HG02970 (cell line): ENCODE measurements around the gene ICAM1.
"Not testable (repeated sequence)": the region's sequence is repeated elsewhere in the genome, so short reads cannot be mapped to it uniquely, and the experiment has no call there.

ENCODE experiments used
- ATAC-seq: cut with Tn5 transposase; IDR thresholded peaks from one replicate; pipeline ENCODE4 v1.9.1; 2021; ENCODE audit warnings: mild to moderate bottlenecking, moderate library complexity, moderate number of reproducible peaks; ENCODE audit not compliant: unreplicated experiment, low FRiP score

The ICAM1 gene

GRCh38 chr19:10241826-10242449, 29.0 kb upstream of the ICAM1 start:
- not testable (repeated sequence) for ATAC-seq

DNA sequence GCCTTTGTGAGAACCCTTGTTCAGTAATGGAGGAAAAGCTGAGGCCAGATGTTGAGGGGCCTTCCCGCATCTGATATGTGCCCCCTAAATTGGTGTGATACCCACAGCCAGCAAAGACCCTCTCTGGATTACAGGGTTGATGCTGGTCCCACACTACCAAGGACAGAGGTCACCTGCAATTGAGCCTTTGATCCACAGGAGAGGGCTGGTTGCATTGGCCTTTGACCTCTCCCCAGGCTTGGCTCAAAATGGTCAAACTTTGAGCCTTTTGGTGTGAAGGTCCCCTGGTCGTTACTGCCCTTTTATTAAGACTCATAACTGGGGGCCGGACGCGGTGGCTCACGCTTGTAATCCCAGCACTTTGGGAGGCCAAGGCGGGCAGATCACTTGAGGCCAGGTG, 27.3 kb upstream of the ICAM1 start:
- ATAC-seq, result no peak

DNA sequence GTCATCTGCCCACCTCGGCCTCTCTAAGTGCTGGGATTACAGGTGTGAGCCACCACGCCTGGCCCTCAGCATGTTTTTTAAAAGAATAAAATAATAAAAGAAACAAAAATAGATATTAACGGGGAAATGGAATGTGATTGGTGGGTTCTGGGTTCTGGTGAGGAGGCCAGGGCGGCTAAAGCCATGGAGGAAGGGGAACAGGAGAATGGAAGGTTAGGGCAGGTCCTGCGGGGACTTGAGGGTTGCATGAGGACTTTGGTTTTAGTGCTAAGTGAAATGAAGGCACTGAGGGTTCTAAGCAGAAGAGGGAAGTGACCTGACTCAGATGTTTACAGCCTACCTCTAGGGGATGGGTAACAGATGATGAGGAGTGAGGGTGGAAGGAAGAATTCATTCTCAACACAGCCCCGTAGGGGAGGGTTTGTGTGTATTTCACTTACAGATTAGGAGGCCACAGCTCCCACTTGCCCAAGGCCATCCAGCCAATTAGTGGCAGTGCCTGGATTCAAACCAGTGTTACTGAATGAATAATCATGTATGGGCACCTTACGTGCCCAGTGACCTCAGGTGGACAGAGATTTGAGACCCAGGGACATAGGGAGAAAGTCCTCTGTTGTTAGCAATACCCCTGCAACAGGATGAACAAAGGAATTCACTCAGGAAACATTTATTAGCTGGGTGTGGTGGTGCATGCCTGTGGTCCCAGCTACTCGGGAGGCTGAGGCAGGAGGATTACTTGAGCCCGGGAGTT, 25.6 kb upstream of the ICAM1 start:
- ATAC-seq, result no peak

GRCh38 chr19:10246511-10246910, 24.4 kb upstream of the ICAM1 start:
- no peak for ATAC-seq

- ATAC-seq, result peak; percentile 86
Observed at GRCh38 chr19:10251792-10252694, 18.9 kb upstream of the ICAM1 start, which contains the start of gene MRPL4. TSS of gene MRPL4 (plus strand) at chr19:10252214. CDS start at chr19:10252254, 40 bp downstream.

DNA sequence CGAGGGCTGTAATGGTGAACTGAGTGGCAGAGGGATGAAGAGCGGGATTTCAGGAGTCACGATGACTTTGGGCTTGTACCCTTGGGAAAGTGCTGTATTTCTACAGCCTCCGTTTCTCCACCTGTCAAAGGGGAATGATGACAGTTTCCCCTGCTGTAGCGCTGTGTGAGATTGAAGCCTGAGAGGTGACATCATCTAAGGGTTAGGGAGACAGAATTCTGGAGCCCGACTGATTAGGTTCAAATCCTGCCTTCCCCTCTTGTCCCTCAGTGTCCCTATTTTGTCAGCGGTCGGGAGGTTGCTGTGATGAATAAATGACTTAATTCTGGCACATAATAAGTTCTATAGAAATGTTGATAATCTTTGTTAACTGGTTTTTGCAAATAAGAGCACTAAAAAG, 18.2 kb upstream of the ICAM1 start:
- no peak for ATAC-seq

GRCh38 chr19:10254244-10254643, 16.7 kb upstream of the ICAM1 start:
- no peak for ATAC-seq

DNA sequence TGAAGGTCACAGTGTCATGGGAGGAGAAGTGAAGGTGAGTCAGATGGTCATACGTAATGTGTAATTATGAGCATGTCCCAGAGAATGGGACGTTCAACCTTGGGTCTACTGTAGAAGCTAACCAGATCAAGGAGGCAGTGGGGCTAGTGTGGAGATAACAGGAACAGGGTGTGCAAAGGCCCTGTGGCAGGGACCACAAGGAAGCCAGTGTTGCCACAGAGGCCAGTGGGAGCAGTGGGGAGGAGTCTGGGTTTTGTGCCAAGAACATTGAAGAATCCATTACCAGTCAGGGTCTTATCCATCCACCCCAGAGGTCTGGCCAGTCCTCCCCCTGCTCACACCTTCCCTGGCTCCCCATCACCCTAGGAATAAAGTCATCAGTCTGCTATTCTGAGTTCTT, 15.6 kb upstream of the ICAM1 start:
- no peak for ATAC-seq

- no peak for ATAC-seq
Observed at GRCh38 chr19:10256551-10256950, 14.4 kb upstream of the ICAM1 start.

DNA sequence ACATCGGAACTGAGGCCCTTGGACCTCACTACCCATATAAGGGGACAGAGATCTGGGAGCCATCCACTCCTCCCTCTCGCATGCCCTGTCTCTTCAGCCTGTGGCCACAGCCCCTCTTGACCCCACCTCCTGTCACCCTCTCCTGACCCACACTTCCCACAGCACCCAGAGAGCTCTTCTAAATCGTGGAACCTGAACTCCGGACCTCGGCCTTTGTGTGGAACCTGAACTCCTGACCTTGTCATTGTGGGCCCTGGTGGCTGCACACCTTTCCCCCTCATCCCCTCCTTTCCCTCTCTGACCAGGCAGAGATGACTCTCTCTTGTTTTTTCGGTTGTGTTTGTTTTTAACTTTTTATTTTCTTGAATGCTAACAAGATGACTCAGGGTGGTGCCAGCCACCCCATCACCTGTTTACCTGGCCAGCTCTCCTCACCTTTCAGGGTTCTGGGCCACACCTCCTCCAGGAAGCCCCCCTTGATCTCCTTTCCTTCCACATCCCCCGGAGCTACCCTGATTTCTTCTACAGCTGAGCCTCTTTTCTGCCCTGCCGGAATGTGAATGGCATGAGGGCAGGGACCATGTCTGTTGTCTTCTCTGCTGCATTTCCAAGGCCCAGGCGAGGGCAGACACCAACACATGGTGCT, 13.8 kb upstream of the ICAM1 start:
- no peak for ATAC-seq

- ATAC-seq, result no peak
Observed at GRCh38 chr19:10258080-10258710, 12.7 kb upstream of the ICAM1 start.

GRCh38 chr19:10259162-10259905, 11.6 kb upstream of the ICAM1 start:
- no peak for ATAC-seq

GRCh38 chr19:10260141-10260584, 10.8 kb upstream of the ICAM1 start:
- no peak for ATAC-seq

DNA sequence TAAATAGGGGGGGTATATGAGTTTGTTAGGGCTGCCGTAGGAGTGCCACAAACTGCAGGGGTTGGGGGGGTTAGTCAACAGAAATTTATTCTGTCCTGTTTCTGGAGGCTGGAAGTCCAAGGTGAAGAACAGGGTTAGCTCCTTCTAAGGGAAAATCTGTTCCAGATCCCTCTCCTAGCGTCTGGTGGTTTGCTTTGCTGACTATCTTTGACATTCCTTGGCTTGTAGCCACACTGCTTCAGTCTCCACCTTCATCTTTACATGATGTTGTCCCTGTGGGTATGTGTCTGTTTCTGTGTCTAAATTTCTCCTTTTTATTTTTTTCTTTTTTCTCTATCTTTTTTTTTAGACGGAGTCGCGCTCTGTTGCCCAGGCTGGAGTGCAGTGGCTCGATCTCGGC, 8.1 kb upstream of the ICAM1 start:
- ATAC-seq, result no peak

DNA sequence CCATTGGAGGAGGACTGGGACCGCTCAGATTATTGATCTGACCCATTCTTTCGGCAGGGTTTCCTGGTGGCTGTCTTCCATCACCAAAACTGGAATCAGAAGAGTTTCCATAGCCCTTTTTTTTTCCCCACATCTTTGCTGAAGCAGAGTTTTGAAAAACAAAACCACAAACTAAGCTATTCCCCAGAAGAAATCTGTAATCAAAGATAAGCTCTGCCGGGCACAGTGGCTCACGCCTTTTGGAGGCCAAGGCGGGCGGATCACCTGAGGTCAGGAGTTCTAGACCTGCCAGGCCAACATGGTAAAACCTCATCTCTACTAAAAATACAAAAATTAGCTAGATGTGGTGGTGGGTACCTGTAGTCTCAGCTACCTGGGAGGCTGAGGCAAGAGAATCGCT, 4.2 kb upstream of the ICAM1 start:
- no peak for ATAC-seq

DNA sequence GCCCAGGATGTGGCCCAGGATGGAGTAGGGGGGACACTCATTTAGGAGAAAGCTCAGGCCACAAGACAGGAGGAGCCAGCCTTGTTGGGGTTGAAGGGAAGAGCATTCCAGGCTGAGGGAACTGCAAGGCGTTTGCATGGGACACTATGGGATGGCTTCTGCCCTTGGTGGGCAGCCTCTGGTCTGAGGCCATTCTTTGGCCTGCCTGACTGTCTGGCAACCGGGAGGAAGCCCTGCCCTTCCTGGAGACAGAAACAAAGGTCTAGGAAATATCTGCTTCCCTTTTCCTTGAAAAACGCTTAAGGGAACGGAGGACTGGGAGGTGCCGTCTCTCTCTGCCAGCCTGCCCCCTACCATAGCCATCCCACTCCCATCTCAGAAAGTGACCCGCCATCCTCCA, 2.8 kb upstream of the ICAM1 start:
- ATAC-seq, result no peak

DNA sequence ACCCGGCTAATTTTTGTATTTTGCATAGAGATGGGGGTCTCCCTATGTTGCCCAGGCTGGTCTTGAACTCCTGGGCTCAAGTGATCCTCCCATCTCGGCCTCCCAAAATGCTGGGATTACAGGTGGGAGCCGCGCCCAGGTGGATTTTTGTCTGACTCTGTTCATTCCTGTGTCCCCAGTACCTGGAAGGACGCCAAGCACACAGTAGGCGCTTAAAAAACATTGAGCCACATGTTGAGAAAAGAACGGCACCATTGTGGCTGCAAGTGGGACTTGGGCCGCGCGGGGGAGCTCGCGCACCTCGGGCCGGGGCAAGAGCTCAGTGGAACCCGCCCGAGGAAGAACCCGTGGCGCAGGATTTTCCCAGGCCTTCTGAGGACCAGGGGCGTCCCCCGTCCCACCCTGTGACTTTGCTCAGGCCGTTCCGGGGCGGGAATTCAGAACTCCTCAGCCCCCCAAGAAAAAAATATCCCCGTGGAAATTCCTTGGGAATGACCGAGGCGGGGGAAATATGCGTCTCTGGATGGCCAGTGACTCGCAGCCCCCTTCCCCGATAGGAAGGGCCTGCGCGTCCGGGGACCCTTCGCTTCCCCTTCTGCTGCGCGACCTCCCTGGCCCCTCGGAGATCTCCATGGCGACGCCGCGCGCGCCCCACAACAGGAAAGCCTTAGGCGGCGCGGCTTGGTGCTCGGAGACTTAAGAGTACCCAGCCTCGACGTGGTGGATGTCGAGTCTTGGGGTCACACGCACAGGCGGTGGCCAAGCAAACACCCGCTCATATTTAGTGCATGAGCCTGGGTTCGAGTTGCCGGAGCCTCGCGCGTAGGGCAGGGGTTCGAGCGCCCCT, 1.4 kb upstream of the ICAM1 start:
- no peak for ATAC-seq

DNA sequence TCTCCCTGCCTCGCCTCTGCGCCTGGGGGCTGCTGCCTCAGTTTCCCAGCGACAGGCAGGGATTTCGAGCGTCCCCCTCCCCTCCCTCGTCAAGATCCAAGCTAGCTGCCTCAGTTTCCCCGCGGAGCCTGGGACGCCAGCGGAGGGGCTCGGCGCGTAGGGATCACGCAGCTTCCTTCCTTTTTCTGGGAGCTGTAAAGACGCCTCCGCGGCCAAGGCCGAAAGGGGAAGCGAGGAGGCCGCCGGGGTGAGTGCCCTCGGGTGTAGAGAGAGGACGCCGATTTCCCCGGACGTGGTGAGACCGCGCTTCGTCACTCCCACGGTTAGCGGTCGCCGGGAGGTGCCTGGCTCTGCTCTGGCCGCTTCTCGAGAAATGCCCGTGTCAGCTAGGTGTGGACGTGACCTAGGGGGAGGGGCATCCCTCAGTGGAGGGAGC, 722 bp upstream of the ICAM1 start:
- ATAC-seq, result peak; percentile 25
